ENCODE results near the gene NOTCH4.
"Not testable (repeated sequence)": the region's sequence is repeated elsewhere in the genome, so short reads cannot be mapped to it uniquely, and the experiment has no call there.

Gene NOTCH4

DNA sequence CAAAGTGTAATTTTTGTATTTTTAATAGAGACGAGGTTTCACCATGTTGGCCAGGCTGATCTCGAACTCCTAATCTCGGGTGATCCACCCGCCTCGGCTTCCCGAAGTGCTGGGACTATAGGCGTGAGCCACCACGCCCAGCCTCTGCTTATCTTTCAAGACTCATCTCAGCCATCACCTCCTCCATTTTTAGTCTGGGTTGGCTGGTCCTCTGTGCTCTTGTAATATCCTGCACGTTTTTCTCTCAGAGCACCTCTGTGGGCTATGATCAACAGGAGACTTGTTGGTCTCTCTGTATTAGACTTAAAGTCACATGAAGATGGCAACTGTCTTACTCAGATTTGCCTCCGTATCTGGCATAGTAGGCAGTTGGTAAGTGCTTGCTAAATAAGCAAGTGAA lies 7.6 kb downstream of the NOTCH4 start:
- no peak for DNase-seq

DNA sequence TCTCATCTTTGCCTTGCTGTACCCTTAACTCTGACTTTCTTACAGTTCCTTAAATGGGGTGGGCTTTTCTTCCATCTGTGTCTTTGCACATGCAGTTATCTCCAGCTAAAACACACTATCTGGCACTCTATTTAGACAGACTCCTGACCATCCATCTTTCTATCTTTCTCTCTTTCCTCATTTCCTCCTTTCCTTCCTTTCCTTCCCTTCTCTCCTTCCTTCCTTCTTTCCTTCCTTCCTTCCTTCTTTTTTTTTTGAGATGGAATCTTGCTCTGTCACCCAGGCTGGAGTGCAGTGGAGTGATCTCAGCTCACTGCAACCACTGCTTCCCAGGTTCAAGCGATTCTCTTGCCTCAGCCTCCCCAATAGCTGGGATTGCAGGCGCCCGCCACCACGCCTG lies 8.2 kb downstream of the NOTCH4 start:
- no peak for DNase-seq

- DNase-seq, result no peak
Measured at GRCh38 chr6:32214126-32214525, 9.7 kb downstream of the NOTCH4 start.

- DNase-seq, result no peak
Measured at GRCh38 chr6:32213649-32214048, 10.2 kb downstream of the NOTCH4 start.

GRCh38 chr6:32212076-32212760 lies 11.6 kb downstream of the NOTCH4 start:
- no peak for DNase-seq

DNA sequence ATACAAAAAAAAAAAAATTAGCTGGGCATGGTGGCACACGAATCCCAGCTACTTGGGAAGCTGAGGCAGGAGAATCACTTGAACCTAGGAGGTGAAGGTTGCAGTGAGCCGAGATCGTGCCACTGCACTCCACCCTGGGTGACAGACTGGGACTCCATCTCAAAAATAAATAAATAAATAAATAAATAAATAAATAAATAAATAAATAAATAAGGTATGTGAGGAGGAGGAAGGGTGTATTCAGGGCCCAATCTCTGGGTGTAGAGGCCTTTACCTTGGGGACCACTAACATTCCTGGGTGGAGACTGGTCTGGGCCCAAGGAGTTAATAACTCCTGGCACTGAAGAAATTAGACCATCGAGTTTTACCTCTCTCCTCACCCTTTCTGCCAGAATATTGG lies 12.4 kb downstream of the NOTCH4 start:
- DNase-seq, result not testable (repeated sequence)

DNA sequence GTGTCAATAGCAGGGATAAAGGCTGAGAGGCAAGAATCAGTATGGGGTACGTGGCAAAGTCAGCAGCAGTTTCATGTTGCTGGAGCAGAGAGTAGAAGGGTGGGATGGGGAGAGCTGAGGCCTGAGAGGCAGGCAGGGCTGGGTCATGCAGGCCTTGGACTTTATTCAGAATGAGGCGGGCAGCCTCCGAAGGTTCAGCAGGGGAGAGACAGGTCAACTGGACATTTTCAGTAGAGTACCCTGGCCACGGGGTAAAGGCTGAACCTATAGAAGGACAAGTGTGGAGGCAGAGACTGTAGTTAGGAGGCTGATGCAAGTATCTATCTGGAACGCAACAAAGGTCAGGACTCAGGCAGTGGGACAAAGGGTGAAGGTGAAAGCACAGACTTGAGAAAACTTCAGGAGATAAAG lies 13.7 kb downstream of the NOTCH4 start:
- DNase-seq, result no peak

DNA sequence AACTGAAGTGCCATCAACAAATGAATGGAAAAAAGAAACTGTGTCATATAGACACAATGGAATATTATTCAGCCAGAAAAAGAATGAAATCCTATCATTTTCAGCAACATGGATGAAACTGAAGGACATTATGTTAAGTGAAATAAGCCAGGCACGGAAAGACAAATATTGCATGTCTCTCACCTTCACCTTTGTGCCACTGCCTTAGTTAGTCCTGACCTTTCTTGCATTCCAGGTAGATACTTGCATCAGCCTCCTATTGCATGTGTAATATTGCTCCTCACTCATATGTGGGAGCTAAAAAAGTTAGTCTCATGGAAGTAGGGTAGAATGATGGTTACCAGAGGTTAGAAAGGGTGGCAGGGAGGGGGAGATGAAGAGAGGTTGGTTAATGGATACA lies 14.9 kb downstream of the NOTCH4 start:
- DNase-seq, result no peak

DNA sequence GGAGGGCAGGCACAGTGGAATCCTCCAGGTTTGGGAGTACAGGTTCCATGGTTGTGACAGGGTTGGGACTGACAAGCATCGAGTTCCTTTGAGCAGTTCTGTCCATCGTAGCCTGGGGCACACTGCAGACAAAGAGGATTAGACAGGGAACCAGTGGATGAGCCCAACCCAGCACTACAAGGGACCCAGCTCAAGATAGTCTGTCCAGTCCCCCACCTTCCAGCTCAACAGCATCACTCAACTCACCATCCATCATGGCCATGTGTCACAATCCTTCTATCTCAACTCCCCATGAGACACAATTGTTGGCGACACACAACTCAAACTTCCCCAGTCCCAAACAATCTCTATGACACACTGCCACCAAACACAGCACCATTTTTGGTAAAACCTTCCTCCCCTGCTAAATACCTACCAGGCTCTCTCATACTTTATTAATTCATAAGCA lies 19.6 kb downstream of the NOTCH4 start:
- DNase-seq, result no peak

DNA sequence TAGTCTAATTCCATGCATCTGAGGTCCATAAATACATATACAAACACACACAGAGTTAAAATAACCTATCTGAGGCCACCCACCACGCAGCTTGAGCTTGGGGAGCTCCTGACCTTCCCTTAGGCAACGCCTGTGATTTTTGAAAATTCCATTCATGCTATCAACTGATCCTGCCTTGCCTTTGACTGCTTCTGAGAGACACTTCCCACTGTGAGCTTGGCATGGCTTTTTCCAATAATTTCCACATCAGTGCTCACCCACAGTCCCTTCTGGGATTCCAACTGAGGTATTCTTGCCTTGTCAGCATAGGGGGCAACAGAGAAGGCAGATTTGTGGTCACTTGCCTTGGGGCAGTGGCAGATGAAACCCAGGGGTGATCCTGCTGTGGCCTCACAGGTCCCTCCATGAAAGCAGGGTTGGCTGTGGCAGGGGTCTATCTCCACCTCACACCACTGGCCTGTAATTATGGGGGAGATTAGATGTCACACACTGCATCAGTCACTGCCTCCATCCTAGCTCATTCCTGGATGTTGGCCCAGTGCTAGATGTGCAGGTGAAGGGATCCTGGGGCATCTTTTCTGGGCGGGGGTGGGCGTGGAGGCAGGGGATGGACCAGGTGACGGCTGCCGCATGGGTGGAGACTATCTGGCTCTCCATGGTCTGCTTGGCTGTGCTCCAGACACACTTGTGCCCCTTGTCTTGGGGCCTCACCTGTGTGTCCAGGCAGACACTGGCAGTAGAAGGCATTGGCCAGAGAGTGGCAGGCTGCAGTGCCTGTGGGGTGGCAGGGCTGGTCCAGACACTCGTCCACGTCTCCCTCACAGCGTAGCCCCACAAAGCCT lies 20.2 kb downstream of the NOTCH4 start:
- no peak for DNase-seq

DNA sequence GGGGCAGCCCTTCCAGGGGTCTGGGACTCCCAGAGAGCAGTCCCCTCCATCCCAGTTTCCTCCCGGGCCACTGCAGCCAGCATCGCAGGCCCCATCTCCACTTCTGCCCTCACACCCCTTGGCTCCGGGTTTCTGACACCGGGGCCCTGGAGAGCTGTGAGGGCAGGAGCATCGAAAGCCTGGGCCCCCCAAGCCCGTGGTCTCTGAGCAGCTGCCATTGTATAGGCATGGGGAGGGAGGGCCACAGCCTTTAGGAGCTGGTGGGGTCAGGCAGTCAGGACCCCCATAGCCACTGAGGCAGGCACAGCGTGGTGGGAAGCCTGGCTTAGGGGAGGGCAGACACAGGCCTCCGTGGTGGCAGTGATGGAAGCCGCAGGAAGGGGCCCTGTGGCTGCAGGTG lies 21.7 kb downstream of the NOTCH4 start:
- no peak for DNase-seq

GRCh38 chr6:32200711-32201475 lies 23.0 kb downstream of the NOTCH4 start:
- no peak for DNase-seq

GRCh38 chr6:32198866-32199265 lies 25.0 kb downstream of the NOTCH4 start:
- DNase-seq, result no peak

DNA sequence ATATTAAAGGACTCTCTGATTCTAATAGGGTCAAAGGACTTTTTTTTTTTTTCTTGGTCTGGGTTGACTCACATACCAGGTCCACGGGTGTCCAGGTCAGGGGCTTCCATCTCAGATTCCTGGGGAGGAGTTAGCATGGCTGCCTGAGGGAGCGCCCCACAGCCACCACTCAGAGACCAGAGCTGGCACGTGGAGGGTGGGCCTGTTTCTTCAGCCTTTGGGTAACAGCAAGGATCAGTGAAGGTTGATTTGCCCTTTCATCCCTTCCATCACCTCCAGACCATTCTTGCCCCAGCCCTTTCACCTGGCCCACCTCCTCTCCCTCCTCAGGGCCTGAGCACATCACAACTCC lies 25.5 kb downstream of the NOTCH4 start:
- DNase-seq, result no peak

GRCh38 chr6:32196682-32197616 lies 26.9 kb downstream of the NOTCH4 start:
- DNase-seq, result no peak

GRCh38 chr6:32195902-32196681 lies 27.8 kb downstream of the NOTCH4 start:
- DNase-seq, result peak; percentile 44 to 57

- peak; percentile 98 to 100 for DNase-seq
Measured at GRCh38 chr6:32195652-32195901, 28.3 kb downstream of the NOTCH4 start.

DNA sequence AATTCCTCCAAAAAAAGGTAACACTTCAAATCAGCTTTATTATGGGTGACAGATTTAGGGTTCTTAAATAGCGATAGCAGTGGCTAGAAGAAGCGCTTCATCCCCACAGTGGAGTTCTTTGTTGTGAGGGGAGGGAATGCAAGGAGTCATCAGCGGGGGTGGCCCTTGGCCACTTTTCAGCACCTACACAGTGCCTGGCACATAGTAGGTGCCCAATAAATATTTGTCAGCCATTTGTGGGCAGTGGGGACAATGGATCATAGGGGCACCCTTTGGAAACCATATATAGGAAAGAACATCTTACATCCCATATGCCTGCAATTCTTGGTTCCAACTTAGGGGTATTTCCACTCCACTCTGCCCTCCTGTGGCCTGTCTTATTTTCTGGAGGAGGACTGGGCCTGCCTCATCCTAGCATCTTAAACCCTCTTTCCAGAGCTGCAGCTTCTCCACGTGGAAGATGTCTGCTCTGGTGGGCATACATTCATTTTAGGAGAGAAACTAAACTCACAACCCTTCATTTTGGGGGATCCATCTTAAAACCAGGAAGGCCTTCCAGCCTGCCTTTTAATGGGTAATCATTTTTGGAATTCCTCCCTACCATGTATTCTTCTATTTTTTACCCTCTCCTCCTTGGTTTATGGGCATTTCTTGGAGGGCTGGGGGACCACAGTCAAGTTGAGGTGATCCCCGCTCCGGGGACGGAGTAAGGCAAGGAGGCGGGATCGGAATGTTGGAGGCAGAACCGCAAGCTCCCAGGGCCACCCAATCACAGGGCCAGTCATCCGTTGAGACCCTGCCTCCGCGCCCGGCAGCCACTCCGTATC lies 28.8 kb downstream of the NOTCH4 start:
- no peak for DNase-seq

DNA sequence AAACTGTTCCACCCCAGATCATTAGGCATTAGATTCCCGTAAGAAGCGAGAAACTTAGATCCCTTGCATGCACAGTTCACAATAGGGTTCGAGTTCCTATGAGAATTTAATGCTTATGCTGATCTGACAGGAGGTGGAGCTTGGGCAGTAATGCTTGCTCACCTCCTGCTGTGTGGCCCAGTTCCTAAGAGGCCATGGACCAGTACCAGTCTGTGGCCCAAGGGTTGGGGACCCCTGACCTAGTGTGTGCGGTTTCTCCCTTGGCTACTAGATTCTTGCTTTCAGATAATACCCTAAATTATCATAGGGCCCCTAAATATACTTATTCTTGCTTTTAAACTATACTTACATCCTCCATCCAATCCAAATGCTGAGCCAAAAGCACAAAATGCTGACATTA lies 29.5 kb downstream of the NOTCH4 start:
- no peak for DNase-seq

DNA sequence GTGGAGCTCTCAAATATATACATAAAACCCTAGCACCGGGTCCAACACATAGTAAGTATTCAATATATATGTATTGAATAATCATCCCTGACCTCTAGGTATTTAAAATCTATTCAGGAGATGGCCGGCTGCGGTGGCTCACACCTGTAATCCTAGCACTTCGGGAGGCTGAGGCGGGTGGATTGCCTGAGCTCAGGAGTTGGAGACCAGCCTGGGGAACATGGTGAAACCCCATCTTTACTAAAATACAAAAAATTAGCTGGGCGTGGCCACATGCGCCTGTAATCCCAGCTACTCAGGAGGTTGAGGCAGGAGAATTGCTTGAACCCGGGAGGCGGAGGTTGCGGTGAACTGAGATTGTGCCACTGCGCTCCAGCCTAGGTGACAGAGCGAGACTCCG lies 30.8 kb downstream of the NOTCH4 start:
- DNase-seq, result not testable (repeated sequence)

DNA sequence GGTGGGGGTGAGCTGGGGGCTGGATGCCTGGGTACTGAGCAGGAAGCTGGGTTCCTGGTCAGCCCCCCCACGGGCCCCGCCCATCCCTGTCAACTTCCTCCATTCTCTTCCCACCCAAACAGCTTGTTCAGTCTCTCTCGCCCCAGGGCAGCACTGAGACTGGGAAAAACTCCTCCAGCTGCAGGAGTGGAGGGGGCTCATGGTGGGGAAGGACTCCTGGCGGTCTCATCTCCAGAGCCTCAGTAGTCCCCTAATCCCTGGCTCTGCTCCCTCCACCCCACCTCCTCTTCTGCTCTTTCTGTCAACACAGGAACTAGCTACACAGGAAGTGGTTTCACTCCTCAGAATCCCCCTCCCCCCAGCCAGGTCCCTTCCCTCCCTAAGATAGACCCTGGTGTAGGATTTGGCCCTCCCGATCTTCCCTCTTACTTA lies 31.2 kb downstream of the NOTCH4 start, which contains the start of gene GPSM3:
Gene GPSM3, minus strand, starts transcription at position 36 of the 432 bp plus-strand sequence. CDS start 130 bp downstream, outside the sequence.
- peak; percentile 43 to 50 for DNase-seq

All from activated CD4-positive, alpha-beta T cell treated with anti-CD3 and anti-CD28 coated beads for 4 hours (primary cell).